Lower leg skin (tissue), 3 donors: ENCODE results near the gene TEF.
"Not testable (repeated sequence)": the region's sequence is repeated elsewhere in the genome, so short reads cannot be mapped to it uniquely, and the experiment has no call there.

Experiments
- CTCF ChIP-seq, 3 donors: fragments of 450-650 bp; IDR thresholded peaks; one replicate each; pipeline ENCODE4 v1.5.1; 2016; ENCODE audit warnings: antibody characterized with exemption in 3 of 3, mild to moderate bottlenecking in 3 of 3, moderate library complexity in 2 of 3
- POLR2A ChIP-seq, 2 donors: fragments of 450-650 bp; IDR thresholded peaks; one replicate each; pipeline ENCODE4 v1.6.1; 2016 to 2017; ENCODE audit warnings: antibody characterized with exemption in 2 of 2, mild to moderate bottlenecking in 1 of 2, moderate library complexity in 1 of 2

GRCh38 chr22:41434361-41435003 lies 52.7 kb downstream of the TEF start:
- not testable (repeated sequence) for TF ChIP-seq CTCF, POLR2A (IDR thresholded peaks at IDR 0.05)
